Testis (tissue), 3 donors: ENCODE results near the gene KRTAP10-9. TPM values are rescaled to one million over a fixed set of nuclear protein-coding genes. Genes with fewer than 3 reads are reported as not detected.
"Not testable (repeated sequence)": the region's sequence is repeated elsewhere in the genome, so short reads cannot be mapped to it uniquely, and the experiment has no call there.

Source experiments
- DNase-seq: peaks from one replicate; pipeline ENCODE4 v3.0.0-alpha.2; 2019
- H3K27ac ChIP-seq, 2 donors: fragments of 200-600 bp; sonication (generic); one replicate each; pipeline ENCODE4 v1.5.1; 2019
- H3K27me3 ChIP-seq: fragments of 200-600 bp; sonication (generic); one replicate; pipeline ENCODE4 v1.5.1; 2019
- H3K36me3 ChIP-seq: fragments of 200-600 bp; sonication (generic); one replicate; pipeline ENCODE4 v1.5.1; 2017; ENCODE audit warnings: low read depth; ENCODE audit errors: missing control alignments
- H3K4me1 ChIP-seq: fragments of 200-600 bp; sonication (generic); one replicate; pipeline ENCODE4 v1.5.1; 2019
- H3K4me3 ChIP-seq, 2 donors: fragments of 200-600 bp; sonication (generic); one replicate each; pipeline ENCODE4 v1.5.1; 2017 to 2019
- H3K9me3 ChIP-seq: fragments of 200-600 bp; sonication (generic); one replicate; pipeline ENCODE4 v1.5.1; 2017
- POLR2A ChIP-seq: fragments of 450-650 bp; IDR thresholded peaks from one replicate; pipeline ENCODE4 v1.6.1; 2017; ENCODE audit warnings: antibody characterized with exemption, mild to moderate bottlenecking, moderate library complexity
- WGBS, 2 donors: methylation state at CpG; one replicate each; pipeline ENCODE4 v1.1.5; 2018; 5-methylcytosine and 5-hydroxymethylcytosine counted together
- intact Hi-C: fragments of 100-400 bp; cut with DNase I; formaldehyde crosslinking; loops from one replicate; pipeline ENCODE4 v1.15.1; 2023; ENCODE audit warnings: low total_unique reads
- polyA plus RNA-seq: library from polyadenylated mRNA; stranded (reverse); fragments of 350-450 nt; fragmentation: Illumina TruSeq; extraction: RNeasy Lipid Tissue Mini Kit (QIAGEN cat#74804); gene quantifications from one replicate; pipeline ENCODE4 v1.2.3, GENCODE V29; 2014; ENCODE audit warnings: low read depth, low replicate concordance; ENCODE audit not compliant: insufficient read depth
- total RNA-seq, 2 donors: library from RNA; depleted of rRNA; stranded (reverse); fragments of >200 nt; gene quantifications; one replicate each; pipeline ENCODE4 v1.2.3, GENCODE V29; 2016
- TF ChIP-seq, protein P1 (sequence below), 3 experiments: fragments of 450-650 bp in 2 of 3; fragments of 200-600 bp in 1 of 3; sonication (generic) in 1 of 3; IDR thresholded peaks; one replicate each; pipeline ENCODE4 v1.5.1; 2016 to 2019; ENCODE audit warnings: antibody characterized with exemption in 3 of 3, mild to moderate bottlenecking in 2 of 3, moderate library complexity in 1 of 3

KRTAP10-9 gene
- total and polyA plus RNA-seq, 3 donors from 2014 or later: not detected

DNA sequence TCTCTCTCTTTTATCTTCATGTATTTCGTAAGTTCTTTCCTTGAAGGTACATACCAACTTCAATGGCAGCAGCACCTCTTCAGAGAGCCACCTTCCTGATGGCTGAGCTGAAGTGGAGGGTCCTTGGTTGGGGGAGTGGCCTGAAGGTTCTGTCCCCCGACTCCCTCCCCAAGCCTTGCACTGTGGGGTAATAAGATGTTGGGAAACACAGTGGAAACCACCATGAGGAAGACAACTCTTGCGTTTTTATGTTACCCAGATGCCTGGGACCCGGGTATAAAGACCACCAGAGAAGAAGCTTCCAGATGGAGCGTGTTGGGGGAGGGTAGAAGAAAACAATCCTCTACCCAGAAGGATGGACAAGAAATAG, 31.6 kb downstream of the KRTAP10-9 start:
- Histone ChIP-seq H3K4me1 (no peaks in the 10 kb centered on the region), H3K27me3 (no peaks in the 10 kb centered on the region), H3K4me3 (no peak overlapping the region), H3K9me3 (no peaks in the 10 kb centered on the region), H3K36me3 (no peaks in the 10 kb centered on the region), H3K27ac (no peak overlapping the region)
- TF ChIP-seq, protein P1, sequence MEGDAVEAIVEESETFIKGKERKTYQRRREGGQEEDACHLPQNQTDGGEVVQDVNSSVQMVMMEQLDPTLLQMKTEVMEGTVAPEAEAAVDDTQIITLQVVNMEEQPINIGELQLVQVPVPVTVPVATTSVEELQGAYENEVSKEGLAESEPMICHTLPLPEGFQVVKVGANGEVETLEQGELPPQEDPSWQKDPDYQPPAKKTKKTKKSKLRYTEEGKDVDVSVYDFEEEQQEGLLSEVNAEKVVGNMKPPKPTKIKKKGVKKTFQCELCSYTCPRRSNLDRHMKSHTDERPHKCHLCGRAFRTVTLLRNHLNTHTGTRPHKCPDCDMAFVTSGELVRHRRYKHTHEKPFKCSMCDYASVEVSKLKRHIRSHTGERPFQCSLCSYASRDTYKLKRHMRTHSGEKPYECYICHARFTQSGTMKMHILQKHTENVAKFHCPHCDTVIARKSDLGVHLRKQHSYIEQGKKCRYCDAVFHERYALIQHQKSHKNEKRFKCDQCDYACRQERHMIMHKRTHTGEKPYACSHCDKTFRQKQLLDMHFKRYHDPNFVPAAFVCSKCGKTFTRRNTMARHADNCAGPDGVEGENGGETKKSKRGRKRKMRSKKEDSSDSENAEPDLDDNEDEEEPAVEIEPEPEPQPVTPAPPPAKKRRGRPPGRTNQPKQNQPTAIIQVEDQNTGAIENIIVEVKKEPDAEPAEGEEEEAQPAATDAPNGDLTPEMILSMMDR (IDR thresholded peaks at IDR 0.05): no peak
- TF ChIP-seq POLR2A: no peak
- intact Hi-C loops: no loop called here
- DNase-seq: no peak
- WGBS, 2 donors: 81 to 82% methylated on average over 5 of the region's 5 CpGs

DNA sequence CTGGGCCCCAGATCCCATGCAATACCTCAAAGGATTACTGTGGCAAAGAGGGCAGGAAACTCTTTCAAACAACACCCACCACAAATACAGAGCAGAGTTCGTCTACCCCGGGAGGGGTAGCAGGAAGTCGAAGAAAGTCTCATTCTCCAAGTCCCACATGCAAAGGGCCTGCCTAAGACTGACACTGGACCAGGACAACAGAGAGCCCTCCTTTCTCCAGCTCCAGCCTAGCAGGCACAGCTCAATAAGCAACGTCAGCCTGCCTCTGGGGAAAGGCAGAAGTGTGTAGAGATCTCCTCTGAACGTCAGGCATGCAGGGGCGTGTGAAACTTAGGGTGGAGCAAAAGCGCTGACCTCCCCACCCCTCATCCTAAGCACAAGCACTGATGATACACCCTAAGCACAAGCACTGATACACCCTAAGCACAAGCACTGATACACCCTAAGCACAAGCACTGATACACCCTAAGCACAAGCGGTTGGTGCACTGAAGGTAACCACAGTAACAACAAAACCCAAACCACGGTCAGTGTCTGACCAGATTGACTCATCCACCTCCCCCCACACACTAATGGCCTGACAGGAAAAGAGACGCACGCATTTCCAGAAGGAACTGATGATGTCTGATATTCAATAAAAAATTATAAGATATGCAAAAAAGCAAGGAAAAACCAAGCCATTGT, 32.2 kb downstream of the KRTAP10-9 start:
- DNase-seq: no peak
- H3K27ac ChIP-seq: no peak overlapping the region
- no peaks in the 10 kb centered on the region for H3K27me3 ChIP-seq
- no peak for TF ChIP-seq POLR2A
- TF ChIP-seq, protein P1 (IDR thresholded peaks at IDR 0.05): no peak
- H3K4me1 ChIP-seq: no peaks in the 10 kb centered on the region
- H3K9me3 ChIP-seq: no peaks in the 10 kb centered on the region
- 70 to 77% methylated on average over 10 to 11 of the region's 11 CpGs for WGBS, 2 donors
- H3K4me3 ChIP-seq: no peak overlapping the region
- intact Hi-C loops: no loop called here
- H3K36me3 ChIP-seq: no peaks in the 10 kb centered on the region

DNA sequence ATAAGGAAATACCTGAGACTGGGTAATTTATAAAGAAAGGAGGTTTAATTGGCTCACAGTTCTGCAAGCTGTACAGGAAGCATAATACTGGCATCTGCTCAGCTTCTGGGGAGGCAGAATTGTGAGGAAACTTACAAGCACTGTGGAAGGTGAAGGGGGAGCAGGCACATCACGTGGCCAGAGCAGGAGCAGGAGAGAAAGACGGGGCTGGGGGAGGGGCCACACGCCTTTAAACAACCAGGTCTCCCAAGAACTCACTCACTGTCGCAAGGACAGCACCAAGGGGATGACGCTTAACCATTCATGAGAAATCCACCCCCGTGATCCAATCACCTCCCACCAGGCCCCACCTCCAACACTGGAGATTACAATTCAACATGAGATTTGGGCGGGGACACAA, 34.7 kb downstream of the KRTAP10-9 start:
- H3K4me1 ChIP-seq, H3K36me3 ChIP-seq, H3K27ac ChIP-seq, intact Hi-C loops, H3K9me3 ChIP-seq, H3K27me3 ChIP-seq, DNase-seq, H3K4me3 ChIP-seq: not testable (repeated sequence)
- 39 to 40% methylated on average over 7 of the region's 7 CpGs for WGBS, 2 donors

DNA sequence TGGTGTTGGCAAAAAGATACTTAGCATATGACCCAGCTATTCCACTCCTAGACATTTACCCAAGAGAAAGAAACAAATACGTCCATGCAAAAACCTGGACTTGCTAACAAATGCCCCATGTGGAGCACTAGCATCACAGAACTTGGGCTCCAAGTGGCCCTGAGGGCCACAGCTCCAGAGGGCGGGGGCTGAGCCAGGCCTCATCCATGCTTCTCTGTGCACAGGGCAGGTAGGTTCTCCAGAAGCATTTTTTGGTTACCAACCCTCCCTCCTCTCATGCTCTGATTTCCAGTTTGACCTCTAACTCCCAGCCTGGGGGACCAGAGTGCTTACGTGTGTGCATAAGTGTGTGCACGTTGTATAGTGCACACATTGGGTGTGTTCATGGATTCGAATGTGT, 37.8 kb downstream of the KRTAP10-9 start:
- Histone ChIP-seq H3K4me3 (no peak overlapping the region), H3K36me3 (no peaks in the 10 kb centered on the region), H3K27ac (no peak overlapping the region), H3K9me3 (no peaks in the 10 kb centered on the region), H3K4me1 (no peaks in the 10 kb centered on the region), H3K27me3 (no peaks in the 10 kb centered on the region)
- no peak for DNase-seq
- intact Hi-C loops: no loop called here
- 83 to 87% methylated on average over 5 of the region's 5 CpGs for WGBS, 2 donors
- TF ChIP-seq, protein P1 (IDR thresholded peaks at IDR 0.05): no peak
- no peak for TF ChIP-seq POLR2A

DNA sequence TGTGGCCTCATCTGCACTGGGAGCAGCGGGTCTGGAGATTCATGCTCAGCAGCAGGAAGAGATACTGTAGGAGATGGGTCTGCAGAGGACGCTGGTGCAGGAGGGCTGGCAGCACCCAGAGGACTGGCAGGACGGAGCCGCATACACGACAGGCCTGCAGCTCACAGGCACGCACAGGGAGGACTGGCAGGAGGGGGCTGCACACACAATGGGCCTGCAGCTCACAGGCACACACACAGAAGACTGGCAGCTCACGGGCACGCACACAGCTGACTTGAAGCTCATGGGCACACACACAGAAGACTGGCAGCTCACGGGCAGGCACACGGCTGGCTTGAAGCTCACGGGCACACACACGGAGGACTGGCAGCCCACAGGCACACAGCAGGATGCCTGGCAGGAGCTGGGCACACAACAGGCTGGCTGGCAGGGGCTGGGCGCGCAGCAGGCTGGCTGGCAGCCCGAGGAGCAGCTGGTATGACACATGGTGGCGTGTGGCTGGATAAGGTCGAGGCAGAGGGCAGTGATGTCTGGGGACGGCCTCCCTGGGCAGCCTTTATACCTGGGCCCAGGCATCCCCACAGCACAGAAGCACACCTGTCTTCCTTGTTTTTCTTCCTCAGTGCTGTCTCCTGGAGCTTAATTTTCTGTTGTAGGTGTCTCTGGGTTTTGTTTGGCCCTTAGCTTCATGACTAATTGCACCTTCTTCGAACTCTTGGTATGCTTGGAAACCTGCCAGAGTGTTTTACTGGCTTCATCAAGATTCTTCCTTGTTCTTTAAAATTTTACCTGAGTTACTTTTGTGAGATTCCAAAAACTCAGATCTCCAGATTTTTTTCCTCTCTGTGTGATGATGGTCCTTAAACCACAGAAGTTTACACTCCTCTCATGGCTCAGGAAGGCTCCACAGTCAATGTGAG, 39.8 kb downstream of the KRTAP10-9 start, which contains the start of gene KRTAP12-2:
Gene KRTAP12-2, minus strand, starts transcription at position 527 of the 920 bp plus-strand sequence. Its CDS starts 41 bp downstream, at position 486.
- WGBS, 2 donors: 63 to 80% methylated on average over 6 to 19 of the region's 19 CpGs
- intact Hi-C loops: no loop called here
- no peaks in the 10 kb centered on the region for H3K27me3 ChIP-seq
- no peaks in the 10 kb centered on the region for H3K36me3 ChIP-seq
- no peak within 1 kb of the TSS for H3K27ac ChIP-seq
- H3K4me1 ChIP-seq: no peaks in the 10 kb centered on the region
- no peak for DNase-seq
- H3K9me3 ChIP-seq: no peaks in the 10 kb centered on the region
- TF ChIP-seq, protein P1 (IDR thresholded peaks at IDR 0.05): no peak
- TF ChIP-seq POLR2A: no peak
- H3K4me3 ChIP-seq: no peak within 1 kb of the TSS
